NB4 (cell line): ENCODE results near the gene PRSS56.

Experiments used
- DNase-seq: peaks from one replicate; pipeline ENCODE4 v3.0.0; 2010; ENCODE audit warnings: low read depth
- H3K4me3 ChIP-seq: one replicate; pipeline ENCODE4 v1.5.1; 2011; ENCODE audit warnings: mild to moderate bottlenecking, low read depth, low read length, moderate library complexity
- MYC ChIP-seq: IDR thresholded peaks from 2 replicates; pipeline ENCODE4 v1.6.1; 2011; ENCODE audit warnings: low read depth, low read length
- POLR2A ChIP-seq: IDR thresholded peaks from 2 replicates; pipeline ENCODE4 v1.6.1; 2011; ENCODE audit warnings: mild to moderate bottlenecking; ENCODE audit not compliant: insufficient read length; ENCODE audit errors: extremely low read depth
- TF ChIP-seq, protein P1 (sequence below): IDR thresholded peaks from one replicate; pipeline ENCODE4 v1.5.1; 2012; ENCODE audit warnings: low read depth, low read length
- TF ChIP-seq, protein P2 (sequence below): IDR thresholded peaks from 2 replicates; pipeline ENCODE4 v1.6.1; 2011; ENCODE audit warnings: low read depth, low read length

The PRSS56 gene

DNA sequence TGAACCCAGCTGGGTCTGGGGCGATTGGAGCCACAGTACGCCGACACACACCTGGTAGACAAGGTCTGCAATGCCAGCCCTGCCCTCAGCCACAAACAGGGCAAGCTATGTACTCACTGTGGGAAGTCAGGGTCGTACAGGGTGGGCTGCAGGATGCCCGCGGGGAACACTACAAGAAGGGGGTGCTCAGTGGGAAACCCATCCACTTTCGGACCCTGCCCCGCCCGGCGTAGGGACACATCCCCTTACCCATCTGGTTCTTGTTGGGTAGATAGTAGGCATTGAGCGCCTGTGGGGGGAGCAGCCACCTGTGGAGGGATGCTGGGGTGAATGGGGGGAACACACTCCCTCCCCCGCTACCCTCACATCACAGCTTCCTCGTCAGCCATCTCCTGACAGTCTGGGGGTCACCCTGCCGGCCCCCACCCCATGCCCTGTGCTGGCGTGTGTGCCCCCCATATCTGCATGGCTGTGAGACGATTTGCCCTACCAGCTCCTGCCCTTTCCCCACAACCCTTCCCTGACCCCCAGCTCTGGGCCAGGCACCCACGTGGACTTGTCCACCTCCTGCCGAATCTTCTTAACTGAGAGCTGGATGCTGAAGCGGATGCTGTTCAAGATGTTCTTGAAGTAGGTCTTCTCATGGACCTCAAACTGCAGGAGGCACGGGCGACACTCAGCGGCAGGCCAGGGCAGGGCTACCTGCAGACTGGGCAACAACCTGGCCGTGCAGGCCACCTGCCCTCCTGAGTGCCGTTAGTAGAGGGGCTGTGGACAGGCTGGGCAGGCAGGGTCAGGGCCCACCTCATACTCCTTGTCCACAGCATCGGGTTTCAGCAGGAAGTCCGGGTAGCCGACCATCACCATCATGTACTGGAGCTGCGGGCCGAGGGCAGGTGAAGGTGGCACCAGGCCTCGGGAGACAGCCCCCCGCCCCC is 37.6 kb upstream of the PRSS56 start:
- TF ChIP-seq, protein P1, sequence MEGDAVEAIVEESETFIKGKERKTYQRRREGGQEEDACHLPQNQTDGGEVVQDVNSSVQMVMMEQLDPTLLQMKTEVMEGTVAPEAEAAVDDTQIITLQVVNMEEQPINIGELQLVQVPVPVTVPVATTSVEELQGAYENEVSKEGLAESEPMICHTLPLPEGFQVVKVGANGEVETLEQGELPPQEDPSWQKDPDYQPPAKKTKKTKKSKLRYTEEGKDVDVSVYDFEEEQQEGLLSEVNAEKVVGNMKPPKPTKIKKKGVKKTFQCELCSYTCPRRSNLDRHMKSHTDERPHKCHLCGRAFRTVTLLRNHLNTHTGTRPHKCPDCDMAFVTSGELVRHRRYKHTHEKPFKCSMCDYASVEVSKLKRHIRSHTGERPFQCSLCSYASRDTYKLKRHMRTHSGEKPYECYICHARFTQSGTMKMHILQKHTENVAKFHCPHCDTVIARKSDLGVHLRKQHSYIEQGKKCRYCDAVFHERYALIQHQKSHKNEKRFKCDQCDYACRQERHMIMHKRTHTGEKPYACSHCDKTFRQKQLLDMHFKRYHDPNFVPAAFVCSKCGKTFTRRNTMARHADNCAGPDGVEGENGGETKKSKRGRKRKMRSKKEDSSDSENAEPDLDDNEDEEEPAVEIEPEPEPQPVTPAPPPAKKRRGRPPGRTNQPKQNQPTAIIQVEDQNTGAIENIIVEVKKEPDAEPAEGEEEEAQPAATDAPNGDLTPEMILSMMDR = no peak
- TF ChIP-seq POLR2A (no peak), MYC (no peak)
- TF ChIP-seq, protein P2, sequence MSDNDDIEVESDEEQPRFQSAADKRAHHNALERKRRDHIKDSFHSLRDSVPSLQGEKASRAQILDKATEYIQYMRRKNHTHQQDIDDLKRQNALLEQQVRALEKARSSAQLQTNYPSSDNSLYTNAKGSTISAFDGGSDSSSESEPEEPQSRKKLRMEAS = no peak
- DNase-seq = no peak
- no peak overlapping the region for H3K4me3 ChIP-seq

- no peak overlapping the region for H3K4me3 ChIP-seq
- DNase-seq = no peak
- TF ChIP-seq, protein P2 = no peak
- TF ChIP-seq, protein P1 = no peak
- TF ChIP-seq MYC (no peak), POLR2A (no peak)
Measured at GRCh38 chr2:232483311-232483922, 36.8 kb upstream of the PRSS56 start.

GRCh38 chr2:232483923-232484627 is 36.1 kb upstream of the PRSS56 start:
- TF ChIP-seq, protein P1 = no peak
- no peak for TF ChIP-seq MYC
- H3K4me3 ChIP-seq = no peak overlapping the region
- DNase-seq = no peak

GRCh38 chr2:232484628-232485347 is 35.4 kb upstream of the PRSS56 start:
- no peak for TF ChIP-seq MYC
- TF ChIP-seq, protein P1 = no peak
- TF ChIP-seq, protein P2 = no peak
- TF ChIP-seq POLR2A = no peak
- no peak for DNase-seq
- no peak overlapping the region for H3K4me3 ChIP-seq

GRCh38 chr2:232485348-232485756 is 34.8 kb upstream of the PRSS56 start:
- peak; percentile 34 for DNase-seq
- no peak overlapping the region for H3K4me3 ChIP-seq
- TF ChIP-seq, protein P2 = no peak
- no peak for TF ChIP-seq MYC
- TF ChIP-seq, protein P1 = no peak
- no peak for TF ChIP-seq POLR2A
